PC-3 (cell line): ENCODE measurements around the gene CD19.

Source experiments
- EZH2 ChIP-seq: fragments of 300-600 bp; sonication (generic); IDR thresholded peaks from one replicate; pipeline ENCODE4 v1.6.1; 2017; ENCODE audit warnings: antibody characterized with exemption, mild to moderate bottlenecking, low read length; ENCODE audit not compliant: unreplicated experiment
- TF ChIP-seq, protein P1 (sequence below): fragments of 300-600 bp; sonication (generic); conservative IDR thresholded peaks from 2 replicates; pipeline ENCODE4 v1.5.1; 2017; ENCODE audit warnings: antibody characterized with exemption, low read depth, mild to moderate bottlenecking, low read length

DNA sequence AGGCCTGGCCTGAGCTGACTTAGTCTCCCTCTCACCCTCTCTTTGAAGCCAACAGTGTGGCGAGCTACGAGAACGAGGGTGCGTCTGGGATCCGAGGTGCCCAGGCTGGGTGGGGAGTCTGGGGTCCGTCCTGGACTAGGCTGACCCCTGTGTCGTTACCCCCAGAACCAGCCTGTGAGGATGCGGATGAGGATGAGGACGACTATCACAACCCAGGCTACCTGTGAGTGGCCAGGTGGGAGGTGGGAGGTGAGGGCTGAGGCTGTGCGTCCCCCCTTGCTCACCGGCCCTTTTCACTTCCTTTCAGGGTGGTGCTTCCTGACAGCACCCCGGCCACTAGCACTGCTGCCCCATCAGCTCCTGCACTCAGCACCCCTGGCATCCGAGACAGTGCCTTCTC lies 54.7 kb downstream of the CD19 start:
- TF ChIP-seq, protein P1, sequence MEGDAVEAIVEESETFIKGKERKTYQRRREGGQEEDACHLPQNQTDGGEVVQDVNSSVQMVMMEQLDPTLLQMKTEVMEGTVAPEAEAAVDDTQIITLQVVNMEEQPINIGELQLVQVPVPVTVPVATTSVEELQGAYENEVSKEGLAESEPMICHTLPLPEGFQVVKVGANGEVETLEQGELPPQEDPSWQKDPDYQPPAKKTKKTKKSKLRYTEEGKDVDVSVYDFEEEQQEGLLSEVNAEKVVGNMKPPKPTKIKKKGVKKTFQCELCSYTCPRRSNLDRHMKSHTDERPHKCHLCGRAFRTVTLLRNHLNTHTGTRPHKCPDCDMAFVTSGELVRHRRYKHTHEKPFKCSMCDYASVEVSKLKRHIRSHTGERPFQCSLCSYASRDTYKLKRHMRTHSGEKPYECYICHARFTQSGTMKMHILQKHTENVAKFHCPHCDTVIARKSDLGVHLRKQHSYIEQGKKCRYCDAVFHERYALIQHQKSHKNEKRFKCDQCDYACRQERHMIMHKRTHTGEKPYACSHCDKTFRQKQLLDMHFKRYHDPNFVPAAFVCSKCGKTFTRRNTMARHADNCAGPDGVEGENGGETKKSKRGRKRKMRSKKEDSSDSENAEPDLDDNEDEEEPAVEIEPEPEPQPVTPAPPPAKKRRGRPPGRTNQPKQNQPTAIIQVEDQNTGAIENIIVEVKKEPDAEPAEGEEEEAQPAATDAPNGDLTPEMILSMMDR: no peak
- no peak for TF ChIP-seq EZH2
